Measurements from ENCODE around the gene PRMT3. TPM values are rescaled to one million over a fixed set of nuclear protein-coding genes. Genes with fewer than 3 reads are reported as not detected.

PRMT3 gene
- 16.2 and 22.8 TPM in 2 replicates for total RNA-seq (2014; rRNA removed; shearing (Covaris generic))

DNA sequence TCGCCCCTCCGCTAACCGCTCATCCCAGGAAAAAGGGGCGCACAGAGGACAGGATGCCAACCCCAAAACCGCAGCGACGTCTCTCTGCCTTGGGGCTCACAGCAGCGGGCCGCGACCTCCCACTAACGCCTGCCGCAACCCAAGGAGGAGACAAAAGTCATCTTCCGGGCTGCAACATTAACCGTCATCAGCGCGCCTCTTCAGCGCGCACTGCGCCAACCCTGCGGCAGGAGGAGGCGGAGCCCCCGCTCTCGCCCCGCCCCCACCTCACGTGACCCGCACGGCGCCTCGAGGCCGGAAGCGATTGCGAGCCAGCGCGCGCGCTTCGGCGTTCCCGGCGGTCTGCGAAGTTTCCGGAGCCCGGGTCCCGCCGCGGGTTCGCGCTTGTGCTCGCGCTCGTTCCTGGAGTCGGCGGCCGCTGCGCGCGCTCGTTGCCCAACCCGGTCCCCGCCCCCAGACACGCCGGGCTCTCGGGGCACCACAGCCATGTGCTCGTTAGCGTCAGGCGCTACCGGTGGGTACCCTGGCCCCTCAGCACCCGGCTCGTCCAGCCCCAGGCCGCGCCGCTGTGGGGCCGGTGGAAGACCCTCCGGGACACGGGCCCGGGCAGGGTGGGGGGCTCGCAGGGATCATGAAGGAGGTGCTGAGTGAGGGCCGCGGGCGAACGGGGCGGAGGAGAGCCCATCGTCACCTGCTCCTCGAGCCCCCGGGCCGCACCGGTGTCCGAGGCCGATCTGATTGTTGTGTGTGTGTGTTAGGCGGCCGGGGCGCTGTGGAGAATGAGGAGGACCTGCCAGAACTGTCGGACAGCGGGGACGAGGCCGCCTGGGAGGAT, at the start of gene PRMT3:
TSS of gene PRMT3 (plus strand) at position 456 of the 835 bp plus-strand sequence. CDS start at position 487, 31 bp downstream.
- Histone ChIP-seq H3K27ac (peak within 1 kb of the TSS; percentile 86), H3K4me1 (replicated peaks) (peaks cover 11% of the 10 kb centered on the region), H3K36me3 (peaks cover 7% of the 10 kb centered on the region), H3K4me3 (peak within 1 kb of the TSS; percentile 67), H3K27me3 (replicated peaks) (no peaks in the 10 kb centered on the region), H3K9me3 (replicated peaks) (no peaks in the 10 kb centered on the region)
- peak; percentile 95 to 98 for DNase-seq (ENCODE audit: low read depth in 1 of 2, low spot score in 2 of 2)

DNA sequence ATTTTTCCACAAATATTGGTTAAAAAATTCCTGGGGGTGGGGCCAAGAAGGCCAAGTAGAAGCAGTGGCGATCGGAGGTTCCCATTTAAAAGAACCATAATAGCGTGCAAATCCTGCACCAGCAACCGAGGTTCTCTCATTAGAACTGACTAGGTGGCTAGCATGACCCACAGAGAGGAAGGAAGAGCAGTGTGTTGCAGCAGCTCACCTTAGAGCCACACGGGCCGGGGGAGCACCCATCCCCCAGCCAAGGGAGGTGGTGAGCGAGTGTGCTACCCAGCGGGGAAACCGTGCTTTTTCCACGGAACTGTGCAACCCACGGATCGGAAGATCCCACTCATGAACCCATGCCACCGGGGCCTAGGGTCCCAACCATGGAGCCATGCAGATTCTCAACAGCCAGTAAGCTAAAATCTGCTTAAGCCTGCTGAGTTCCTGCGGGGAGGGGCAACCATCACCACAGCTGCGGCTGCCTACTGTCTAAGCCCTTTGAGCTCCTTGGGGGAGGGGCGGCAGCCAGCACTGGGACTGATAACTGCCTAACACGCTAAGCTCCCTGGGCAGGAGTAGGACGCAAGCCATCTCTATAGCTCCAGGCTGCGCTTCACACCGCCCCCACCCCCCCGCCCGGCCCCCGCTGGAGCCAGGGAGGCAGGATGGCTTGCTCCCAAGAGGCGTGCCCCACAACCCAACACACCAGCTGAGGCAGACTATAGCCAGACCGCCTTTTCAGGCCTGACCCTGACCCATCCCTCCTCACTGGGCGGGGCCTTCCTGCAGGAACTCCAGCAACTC, 45.0 kb upstream of the PRMT3 start:
- no peak overlapping the region for H3K4me3 ChIP-seq

DNA sequence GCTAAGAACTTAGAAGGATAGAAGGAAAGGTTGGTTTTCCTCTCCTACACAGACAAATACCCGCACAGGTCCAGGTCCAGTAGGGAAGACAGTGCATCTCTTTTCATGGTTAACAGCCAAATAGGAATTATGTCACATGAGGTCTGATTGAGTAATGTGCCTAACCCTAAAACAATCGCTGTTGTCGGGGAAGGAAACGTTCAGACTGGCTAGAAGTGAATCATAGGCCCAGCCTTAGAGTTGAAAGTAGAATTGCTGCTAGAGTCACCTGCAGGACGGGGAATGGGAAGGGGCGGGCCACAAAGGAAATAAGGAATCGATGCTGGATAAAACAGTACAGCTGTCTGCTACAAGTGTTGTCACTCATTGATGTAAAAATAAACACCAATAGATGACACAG, 36.4 kb upstream of the PRMT3 start:
- Histone ChIP-seq H3K36me3 (no peaks in the 10 kb centered on the region), H3K27ac (no peak overlapping the region), H3K9me3 (replicated peaks) (no peaks in the 10 kb centered on the region)

More for the DNA sequence above, 45.0 kb upstream of the PRMT3 start:
- Histone ChIP-seq H3K27ac (no peak overlapping the region), H3K9me3 (replicated peaks) (no peaks in the 10 kb centered on the region), H3K4me1 (replicated peaks) (no peaks in the 10 kb centered on the region), H3K27me3 (replicated peaks) (peaks cover 28% of the 10 kb centered on the region), H3K36me3 (no peaks in the 10 kb centered on the region)
- DNase-seq (ENCODE audit: low read depth in 1 of 2, low spot score in 2 of 2): no peak

DNA sequence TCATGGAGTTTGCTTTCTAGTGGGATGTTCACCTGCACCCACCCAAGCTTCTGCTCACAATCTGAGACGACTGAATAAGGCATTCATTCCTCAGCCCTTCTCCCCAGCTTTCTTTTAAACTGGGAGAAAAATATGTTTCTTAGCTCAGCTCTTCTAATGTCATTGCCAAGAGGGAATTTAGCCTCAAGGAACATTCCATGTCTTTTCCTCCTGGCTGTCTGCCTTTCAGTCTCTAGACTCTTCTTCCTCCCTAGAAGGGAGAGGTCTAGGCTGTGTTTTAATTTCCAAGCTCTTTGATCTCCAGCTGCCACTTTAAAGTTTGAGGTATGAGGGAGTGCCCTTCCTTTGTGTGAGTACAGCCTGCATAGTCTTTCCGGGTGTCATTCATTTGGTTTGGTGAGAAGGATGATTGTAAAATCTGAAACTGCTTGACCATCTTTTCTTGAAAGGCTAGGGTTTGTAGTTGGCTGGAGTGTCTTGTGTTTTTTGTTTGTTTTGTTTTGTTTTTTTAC, 35.7 kb upstream of the PRMT3 start:
- Histone ChIP-seq H3K4me3 (no peak overlapping the region), H3K36me3 (no peaks in the 10 kb centered on the region), H3K27me3 (replicated peaks) (peaks cover 18% of the 10 kb centered on the region), H3K4me1 (replicated peaks) (no peaks in the 10 kb centered on the region), H3K27ac (no peak overlapping the region), H3K9me3 (replicated peaks) (no peaks in the 10 kb centered on the region)
- DNase-seq (ENCODE audit: low read depth in 1 of 2, low spot score in 2 of 2): no peak

More for the DNA sequence above, 36.4 kb upstream of the PRMT3 start:
- Histone ChIP-seq H3K27me3 (replicated peaks) (peaks cover 19% of the 10 kb centered on the region), H3K4me1 (replicated peaks) (no peaks in the 10 kb centered on the region), H3K4me3 (no peak overlapping the region)
- no peak for DNase-seq (ENCODE audit: low read depth in 1 of 2, low spot score in 2 of 2)

DNA sequence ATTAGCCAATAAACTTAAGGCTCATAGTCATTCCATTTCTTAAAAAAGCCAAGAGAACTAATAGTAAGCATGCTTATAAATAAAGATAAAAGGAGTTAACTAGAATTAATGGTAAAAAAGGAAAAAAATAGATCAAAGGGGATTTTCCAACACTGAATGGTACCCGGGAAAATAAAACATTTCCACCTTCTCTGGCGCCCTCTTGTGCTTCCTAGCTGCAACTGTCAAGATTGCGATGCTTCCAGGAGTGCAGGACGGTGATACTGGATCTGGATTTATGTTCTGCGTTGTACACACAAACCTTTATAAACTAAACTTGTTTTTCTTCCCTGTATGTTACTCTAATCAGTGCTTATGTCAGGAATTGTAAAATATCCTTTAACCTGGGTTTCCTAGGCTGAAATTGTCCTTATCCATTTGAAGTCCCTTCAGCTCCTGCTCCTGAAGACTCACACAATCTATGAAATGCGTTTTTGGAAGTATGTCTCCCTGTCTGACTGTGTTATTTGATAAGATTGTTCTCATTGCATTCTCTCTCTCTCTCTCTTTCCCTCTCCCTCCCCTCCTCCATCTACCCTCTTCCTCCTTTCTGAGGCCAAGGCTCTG, 33.6 kb upstream of the PRMT3 start:
- Histone ChIP-seq H3K4me3 (no peak overlapping the region), H3K4me1 (replicated peaks) (no peaks in the 10 kb centered on the region), H3K36me3 (no peaks in the 10 kb centered on the region), H3K9me3 (replicated peaks) (no peaks in the 10 kb centered on the region), H3K27ac (no peak overlapping the region), H3K27me3 (replicated peaks) (peaks cover 10% of the 10 kb centered on the region)
- DNase-seq (ENCODE audit: low read depth in 1 of 2, low spot score in 2 of 2): no peak

DNA sequence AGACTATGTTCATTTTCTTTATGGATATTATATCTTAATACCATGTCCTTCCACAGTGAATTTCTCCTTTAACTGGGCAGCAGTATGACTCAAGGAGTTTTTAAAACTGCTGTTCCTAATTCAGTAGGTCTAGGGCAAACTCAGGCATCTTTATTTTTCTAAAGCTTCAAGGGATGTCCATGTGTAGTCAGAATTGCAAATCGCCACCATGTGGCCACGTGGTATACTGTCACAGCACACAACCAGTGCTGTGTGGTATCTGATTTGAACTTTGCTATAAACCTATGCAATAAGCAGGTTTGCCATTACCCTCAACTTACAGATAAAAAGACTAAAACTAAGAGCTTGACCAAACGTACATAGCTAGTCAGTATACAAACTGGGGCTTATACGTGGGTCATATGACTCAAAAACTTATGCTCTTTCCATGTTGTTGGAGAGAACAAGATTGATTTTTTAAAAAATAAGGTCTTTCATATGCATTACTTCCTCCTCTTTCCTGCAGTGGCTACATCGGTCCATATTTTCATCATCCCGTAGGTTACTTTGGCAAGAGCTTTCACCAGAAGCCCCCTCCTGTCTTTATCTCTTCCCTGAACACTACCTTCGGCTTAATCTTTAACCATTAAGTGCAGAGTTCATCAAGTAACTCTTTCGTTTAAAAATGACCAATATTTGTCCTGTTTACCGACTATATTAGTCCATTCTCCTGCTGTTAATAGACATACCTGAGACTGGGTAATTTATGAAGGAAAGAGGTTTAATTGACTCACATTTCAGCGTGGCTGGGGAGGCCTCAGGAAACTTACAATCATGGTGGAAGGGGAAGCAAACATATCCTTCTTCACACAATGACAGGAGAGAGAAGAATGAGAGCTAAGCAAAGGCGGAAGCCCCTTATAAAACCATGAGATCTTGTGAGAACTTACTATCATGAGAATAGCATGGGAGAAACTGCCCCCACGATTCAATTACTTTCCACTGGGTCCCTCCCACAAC, 32.0 kb upstream of the PRMT3 start:
- Histone ChIP-seq H3K4me1 (replicated peaks) (peaks cover 2% of the 10 kb centered on the region), H3K9me3 (replicated peaks) (no peaks in the 10 kb centered on the region), H3K27ac (no peak overlapping the region), H3K27me3 (replicated peaks) (peaks cover 8% of the 10 kb centered on the region), H3K36me3 (no peaks in the 10 kb centered on the region), H3K4me3 (no peak overlapping the region)
- DNase-seq (ENCODE audit: low read depth in 1 of 2, low spot score in 2 of 2): no peak

DNA sequence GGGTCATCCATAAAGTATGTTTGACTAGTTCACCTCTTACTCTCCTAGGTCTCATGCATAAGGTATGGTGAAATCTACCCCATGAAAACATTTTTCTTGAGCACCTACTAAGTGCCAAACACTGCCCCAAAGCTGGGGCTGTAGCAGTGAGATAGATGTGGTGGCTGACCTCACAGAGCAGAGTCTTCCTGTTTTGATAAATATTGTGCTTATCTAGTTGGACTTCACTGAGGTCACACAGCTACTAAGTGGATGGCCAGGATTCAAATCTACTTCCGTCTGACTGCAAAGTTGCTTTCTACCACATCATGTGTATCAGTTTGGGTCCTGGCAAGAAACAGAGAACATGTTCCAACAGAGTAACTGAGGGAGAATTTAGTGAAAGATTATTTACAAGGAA, 30.4 kb upstream of the PRMT3 start:
- H3K36me3 ChIP-seq: no peaks in the 10 kb centered on the region
- H3K9me3 ChIP-seq (replicated peaks): no peaks in the 10 kb centered on the region
- H3K27ac ChIP-seq: no peak overlapping the region
- DNase-seq (ENCODE audit: low read depth in 1 of 2, low spot score in 2 of 2): no peak
- H3K27me3 ChIP-seq (replicated peaks): peaks cover 4% of the 10 kb centered on the region
- H3K4me1 ChIP-seq (replicated peaks): peaks cover 6% of the 10 kb centered on the region
- no peak overlapping the region for H3K4me3 ChIP-seq

DNA sequence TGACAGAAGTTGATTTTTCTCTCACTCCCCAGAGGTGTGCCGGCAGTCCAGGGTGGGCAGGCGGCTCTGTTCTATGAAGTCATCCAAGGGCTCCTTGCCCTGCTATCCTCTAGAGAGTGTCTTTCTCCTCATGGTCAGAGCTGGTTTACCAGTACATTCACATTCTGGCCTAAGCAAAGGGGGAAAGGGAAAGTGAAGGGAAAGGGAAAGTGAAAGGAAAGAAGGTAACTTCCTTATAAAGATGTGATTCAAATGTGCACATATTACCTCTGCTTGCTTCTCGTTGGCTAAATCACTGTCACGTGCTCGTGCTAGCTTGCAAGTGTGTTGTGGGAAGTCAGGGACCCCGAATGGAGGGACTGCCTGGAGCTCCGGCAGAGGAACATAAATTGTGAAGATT, 26.9 kb upstream of the PRMT3 start:
- H3K9me3 ChIP-seq (replicated peaks): no peaks in the 10 kb centered on the region
- no peak overlapping the region for H3K4me3 ChIP-seq
- peaks cover 36% of the 10 kb centered on the region for H3K4me1 ChIP-seq (replicated peaks)
- no peaks in the 10 kb centered on the region for H3K27me3 ChIP-seq (replicated peaks)
- DNase-seq (ENCODE audit: low read depth in 1 of 2, low spot score in 2 of 2): peak in 1 of 2 experiments; percentile 38
- no peak overlapping the region for H3K27ac ChIP-seq
- H3K36me3 ChIP-seq: no peaks in the 10 kb centered on the region

DNA sequence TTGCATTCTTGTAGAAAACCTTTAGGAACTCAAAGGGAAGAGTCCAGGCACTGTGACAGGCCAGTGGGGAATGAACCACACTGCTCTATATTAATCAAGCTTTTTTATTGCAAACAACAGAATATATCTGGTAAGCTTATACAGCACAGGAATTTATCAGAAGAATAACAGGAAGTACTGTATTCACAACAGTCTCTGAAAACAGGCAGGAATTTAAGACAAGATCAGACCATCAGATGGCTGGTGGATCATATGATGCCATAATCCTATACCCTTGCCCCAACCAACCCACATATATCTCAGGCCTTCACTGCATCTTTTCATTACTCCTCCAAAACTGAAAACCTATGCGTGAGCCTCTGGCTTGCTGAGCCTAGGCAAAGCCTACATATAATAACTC, 25.0 kb upstream of the PRMT3 start:
- Histone ChIP-seq H3K4me1 (replicated peaks) (peaks cover 50% of the 10 kb centered on the region), H3K9me3 (replicated peaks) (no peaks in the 10 kb centered on the region), H3K27me3 (replicated peaks) (no peaks in the 10 kb centered on the region), H3K4me3 (no peak overlapping the region), H3K27ac (no peak overlapping the region), H3K36me3 (0 out of 2 replicates have a peak, but pooled peaks cover 3% of the 10 kb centered on the region)
- no peak for DNase-seq (ENCODE audit: low read depth in 1 of 2, low spot score in 2 of 2)

DNA sequence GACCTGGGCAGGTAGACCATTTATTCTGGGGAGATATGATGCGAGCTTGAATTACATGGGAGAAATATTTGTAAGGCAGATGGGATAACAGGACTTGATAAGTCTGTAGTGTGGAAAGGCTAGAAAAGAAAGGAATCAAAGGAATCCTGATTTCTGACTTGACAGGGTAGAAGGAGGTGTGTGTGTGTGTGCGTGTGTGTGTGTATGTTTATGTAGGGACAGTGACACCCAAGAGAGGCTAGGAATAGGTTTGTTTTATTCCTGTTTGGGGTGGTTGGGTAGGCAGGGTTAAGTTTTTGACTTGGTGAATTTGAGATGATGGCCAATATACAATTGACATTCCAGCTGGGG, 24.4 kb upstream of the PRMT3 start:
- Histone ChIP-seq H3K27me3 (replicated peaks) (no peaks in the 10 kb centered on the region), H3K9me3 (replicated peaks) (no peaks in the 10 kb centered on the region), H3K27ac (peak overlapping the region; percentile 93; the same call in 1 of the 2 replicates), H3K36me3 (peaks cover 4% of the 10 kb centered on the region; the same call in 1 of the 2 replicates), H3K4me3 (peak overlapping the region; percentile 76), H3K4me1 (replicated peaks) (peaks cover 51% of the 10 kb centered on the region)
- no peak for DNase-seq (ENCODE audit: low read depth in 1 of 2, low spot score in 2 of 2)

DNA sequence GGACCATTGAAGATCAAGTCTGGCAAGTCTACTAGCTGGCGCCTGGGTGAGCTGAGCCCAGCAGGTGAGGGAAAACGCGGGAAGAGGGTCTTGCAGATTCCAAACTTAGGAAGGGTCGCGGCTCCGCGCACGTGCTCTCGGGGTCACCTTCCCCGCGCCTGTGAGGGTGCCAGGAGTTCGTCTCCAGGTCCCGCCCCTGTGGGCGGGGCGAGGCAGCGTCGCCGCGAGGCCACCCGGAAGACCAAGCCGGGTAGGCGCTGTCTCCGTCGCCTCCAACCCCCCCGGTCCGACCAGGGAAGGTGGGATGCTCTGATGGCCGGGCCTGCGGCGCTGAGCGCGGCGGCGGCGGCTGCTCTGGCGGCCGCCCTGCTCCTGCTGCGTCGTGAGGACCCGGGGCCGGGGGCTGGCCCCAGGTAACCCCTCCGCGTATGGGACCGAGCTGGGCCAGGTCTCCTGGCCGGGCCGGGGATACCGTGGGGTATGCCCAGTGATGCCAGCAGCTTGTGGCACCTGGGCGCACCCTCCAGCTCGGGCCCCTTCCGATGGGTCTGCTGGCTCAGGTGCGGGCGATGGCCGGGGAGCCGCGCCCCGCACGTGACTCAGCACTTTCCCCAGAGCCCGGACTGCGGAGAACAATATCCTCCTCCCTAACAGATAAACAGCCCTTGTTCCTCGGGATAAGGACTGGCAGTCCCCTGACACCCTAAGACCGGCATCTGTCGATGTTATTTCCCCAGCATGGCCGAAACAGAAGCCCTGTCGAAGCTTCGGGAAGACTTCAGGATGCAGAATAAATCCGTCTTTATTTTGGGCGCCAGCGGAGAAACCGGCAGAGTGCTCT, 23.8 kb upstream of the PRMT3 start, which contains the start of gene HTATIP2:
TSS of gene HTATIP2 (plus strand) at position 215 of the 841 bp plus-strand sequence. CDS start at position 739, 524 bp downstream.
- H3K27me3 ChIP-seq (replicated peaks): no peaks in the 10 kb centered on the region
- peak within 1 kb of the TSS; percentile 93 for H3K27ac ChIP-seq
- H3K4me1 ChIP-seq (replicated peaks): peaks cover 57% of the 10 kb centered on the region
- H3K36me3 ChIP-seq: peaks cover 10% of the 10 kb centered on the region
- DNase-seq (ENCODE audit: low read depth in 1 of 2, low spot score in 2 of 2): peak; percentile 67 to 72
- peak within 1 kb of the TSS; percentile 76 for H3K4me3 ChIP-seq
- no peaks in the 10 kb centered on the region for H3K9me3 ChIP-seq (replicated peaks)

DNA sequence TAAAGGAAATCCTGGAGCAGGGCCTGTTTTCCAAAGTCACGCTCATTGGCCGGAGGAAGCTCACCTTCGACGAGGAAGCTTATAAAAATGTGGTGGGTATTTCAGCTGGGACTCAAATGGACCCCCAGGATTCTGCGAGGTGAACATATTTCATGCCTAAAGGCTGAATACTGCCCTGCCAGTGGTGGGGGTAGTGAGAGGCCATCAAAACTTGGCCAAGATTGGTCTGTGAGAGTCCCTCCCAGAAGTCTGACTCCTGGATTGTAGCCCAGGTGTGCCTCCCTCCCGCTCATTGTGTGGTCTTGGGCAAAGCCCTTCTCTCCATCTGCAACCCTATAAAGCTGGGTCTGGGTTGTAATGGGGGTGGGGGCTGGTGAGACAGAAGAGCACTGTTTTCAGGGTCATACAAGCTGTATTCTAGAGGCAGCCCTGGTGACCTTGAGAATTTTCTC, 23.1 kb upstream of the PRMT3 start:
- H3K4me3 ChIP-seq: peak overlapping the region; percentile 76
- H3K9me3 ChIP-seq (replicated peaks): no peaks in the 10 kb centered on the region
- DNase-seq (ENCODE audit: low read depth in 1 of 2, low spot score in 2 of 2): no peak
- peaks cover 57% of the 10 kb centered on the region for H3K4me1 ChIP-seq (replicated peaks)
- no peaks in the 10 kb centered on the region for H3K27me3 ChIP-seq (replicated peaks)
- peak overlapping the region; percentile 93 for H3K27ac ChIP-seq
- peaks cover 16% of the 10 kb centered on the region for H3K36me3 ChIP-seq
